ENCODE measurements around the gene HDAC4.

DNA sequence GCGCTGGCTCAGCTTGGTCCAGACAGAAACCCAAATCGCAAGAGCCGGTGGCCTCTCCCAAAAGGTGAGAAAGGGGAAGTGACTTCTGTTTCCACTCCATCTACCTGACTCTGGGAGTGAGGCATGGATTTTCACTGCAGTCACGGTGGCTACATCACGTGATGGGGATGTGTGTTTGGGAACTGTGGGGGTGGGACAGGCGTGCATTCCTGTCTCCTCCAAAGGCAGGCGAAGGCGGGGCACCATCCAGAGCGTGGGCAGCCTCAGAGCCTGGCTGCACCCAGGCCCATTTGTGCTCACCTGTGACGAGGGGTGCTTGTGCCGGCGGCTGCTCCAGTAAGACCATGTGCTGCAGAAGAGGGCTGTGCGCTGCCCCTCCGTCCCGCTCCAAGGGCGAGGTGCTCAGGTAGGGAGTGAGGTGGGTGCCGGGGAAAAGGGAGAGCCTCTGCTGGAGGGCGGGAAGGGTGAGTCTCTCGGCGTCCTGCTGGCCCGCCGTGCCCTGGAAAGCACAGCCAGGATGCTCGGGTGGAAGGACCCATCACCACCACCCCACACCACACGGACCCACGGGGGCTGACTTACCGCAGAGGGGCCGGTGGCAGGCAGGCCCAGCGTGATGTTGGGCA lies 266.8 kb downstream of the HDAC4 start:
- TF ChIP-seq, protein P1, sequence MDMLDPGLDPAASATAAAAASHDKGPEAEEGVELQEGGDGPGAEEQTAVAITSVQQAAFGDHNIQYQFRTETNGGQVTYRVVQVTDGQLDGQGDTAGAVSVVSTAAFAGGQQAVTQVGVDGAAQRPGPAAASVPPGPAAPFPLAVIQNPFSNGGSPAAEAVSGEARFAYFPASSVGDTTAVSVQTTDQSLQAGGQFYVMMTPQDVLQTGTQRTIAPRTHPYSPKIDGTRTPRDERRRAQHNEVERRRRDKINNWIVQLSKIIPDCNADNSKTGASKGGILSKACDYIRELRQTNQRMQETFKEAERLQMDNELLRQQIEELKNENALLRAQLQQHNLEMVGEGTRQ (IDR thresholded peaks at IDR 0.05; ENCODE audit: low read depth, low read length): no peak
- no peak for TF ChIP-seq RAD21 (IDR thresholded peaks at IDR 0.05; ENCODE audit: low read length)
- TF ChIP-seq, protein P2, sequence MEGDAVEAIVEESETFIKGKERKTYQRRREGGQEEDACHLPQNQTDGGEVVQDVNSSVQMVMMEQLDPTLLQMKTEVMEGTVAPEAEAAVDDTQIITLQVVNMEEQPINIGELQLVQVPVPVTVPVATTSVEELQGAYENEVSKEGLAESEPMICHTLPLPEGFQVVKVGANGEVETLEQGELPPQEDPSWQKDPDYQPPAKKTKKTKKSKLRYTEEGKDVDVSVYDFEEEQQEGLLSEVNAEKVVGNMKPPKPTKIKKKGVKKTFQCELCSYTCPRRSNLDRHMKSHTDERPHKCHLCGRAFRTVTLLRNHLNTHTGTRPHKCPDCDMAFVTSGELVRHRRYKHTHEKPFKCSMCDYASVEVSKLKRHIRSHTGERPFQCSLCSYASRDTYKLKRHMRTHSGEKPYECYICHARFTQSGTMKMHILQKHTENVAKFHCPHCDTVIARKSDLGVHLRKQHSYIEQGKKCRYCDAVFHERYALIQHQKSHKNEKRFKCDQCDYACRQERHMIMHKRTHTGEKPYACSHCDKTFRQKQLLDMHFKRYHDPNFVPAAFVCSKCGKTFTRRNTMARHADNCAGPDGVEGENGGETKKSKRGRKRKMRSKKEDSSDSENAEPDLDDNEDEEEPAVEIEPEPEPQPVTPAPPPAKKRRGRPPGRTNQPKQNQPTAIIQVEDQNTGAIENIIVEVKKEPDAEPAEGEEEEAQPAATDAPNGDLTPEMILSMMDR (conservative IDR thresholded peaks at IDR 0.05; ENCODE audit: low read depth, low read length): no peak
- TF ChIP-seq RFX5 (IDR thresholded peaks at IDR 0.05; ENCODE audit: low read depth, low read length): no peak
- TF ChIP-seq MXI1 (IDR thresholded peaks at IDR 0.05; ENCODE audit: borderline replicate concordance, low read depth, low read length): no peak
- TF ChIP-seq POLR2A (IDR thresholded peaks at IDR 0.05; ENCODE audit: low read depth, low read length): no peak
- TF ChIP-seq CEBPB (IDR thresholded peaks at IDR 0.05; ENCODE audit: low read depth, low read length): no peak
- no peak for TF ChIP-seq RCOR1 (IDR thresholded peaks at IDR 0.05; ENCODE audit: insufficient replicate concordance, low read length)
- no peak for TF ChIP-seq FOS (IDR thresholded peaks at IDR 0.05; ENCODE audit: low read depth, low read length)
- no peak for TF ChIP-seq SMC3 (IDR thresholded peaks at IDR 0.05; ENCODE audit: low read depth, low read length)

Data from IMR-90 (cell line).